K562 (cell line): ENCODE results near the gene FLT1. TPM values are rescaled to one million over a fixed set of nuclear protein-coding genes. Genes with fewer than 3 reads are reported as not detected.

Experiments
- BRD9 ChIP-seq: fragments of 450-650 bp; IDR thresholded peaks from 2 replicates; pipeline ENCODE4 v1.6.1; 2018; ENCODE audit warnings: low read depth; ENCODE audit not compliant: partially characterized antibody
- CC2D1A ChIP-seq: fragments of 450-650 bp; IDR thresholded peaks from 2 replicates; pipeline ENCODE4 v1.6.1; 2017; ENCODE audit warnings: mild to moderate bottlenecking
- CHD4 ChIP-seq: fragments of 200-600 bp; sonication (generic); IDR thresholded peaks from 3 replicates; pipeline ENCODE4 v1.6.1; 2012; ENCODE audit warnings: low read depth, mild to moderate bottlenecking, mixed read lengths, low read length, inconsistent platforms; ENCODE audit not compliant: insufficient read depth, insufficient replicate concordance, poor library complexity, severe bottlenecking
- CXXC5 ChIP-seq: fragments of 250-450 bp; sonication (Bioruptor Pico); IDR thresholded peaks from 2 replicates; pipeline ENCODE4 v1.8.0; 2022; ENCODE audit warnings: inconsistent platforms, mild to moderate bottlenecking, moderate library complexity
- HEY1 ChIP-seq: fragments of 250-450 bp; sonication (Bioruptor Pico); IDR thresholded peaks from 2 replicates; pipeline ENCODE4 v1.5.0; 2020; ENCODE audit warnings: mild to moderate bottlenecking, moderate library complexity, borderline replicate concordance
- HMGN3 ChIP-seq: IDR thresholded peaks from 2 replicates; pipeline ENCODE4 v1.6.1; 2011; ENCODE audit warnings: borderline replicate concordance, low read depth, mild to moderate bottlenecking, mixed read lengths, low read length; ENCODE audit not compliant: insufficient read length; ENCODE audit errors: extremely low read depth
- SP2 ChIP-seq: IDR thresholded peaks from 2 replicates; pipeline ENCODE4 v1.6.1; 2011; ENCODE audit warnings: mild to moderate bottlenecking, low read depth, low read length, moderate library complexity; ENCODE audit not compliant: poor library complexity, severe bottlenecking; ENCODE audit errors: extremely low read depth
- TCFL5 ChIP-seq: fragments of 250-450 bp; sonication (Bioruptor Pico); conservative IDR thresholded peaks from 2 replicates; pipeline ENCODE4 v1.6.1; 2021; ENCODE audit warnings: mild to moderate bottlenecking, moderate library complexity, matching md5 sums
- ZKSCAN1 ChIP-seq: fragments of 150-350 bp; IDR thresholded peaks from 2 replicates; pipeline ENCODE4 v1.6.1; 2016; ENCODE audit warnings: low read depth, low read length
- polyA plus RNA-seq, 8 experiments: library from polyadenylated mRNA; depleted of rRNA in 4 of 8; stranded (reverse) in 5 of 8; unstranded in 3 of 8; fragments of >200 nt; fragmentation: Nextera tagmentation in 2 of 8; fragmentation: Illumina TruSeq in 1 of 8; extraction: Ambion mirVana in 2 of 8; extraction: Trizol in 1 of 8; gene quantifications; 2 replicates each; pipeline versions ENCODE4 v1.2.1 to v1.2.3, GENCODE V29; 2011 to 2014; ENCODE audit warnings: inconsistent platforms in 1 of 8, missing spikeins in 1 of 8
- total RNA-seq, 7 experiments: library from RNA; depleted of rRNA in 6 of 7; stranded (reverse); fragments of >200 nt in 6 of 7; fragmentation: Illumina TruSeq in 2 of 7; extraction: Trizol in 2 of 7; gene quantifications; 2 replicates each; pipeline versions ENCODE4 v1.2.1 to v1.2.3, GENCODE V29; 2011 to 2021; ENCODE audit warnings: low replicate concordance in 1 of 7
- TF ChIP-seq, protein P1 (sequence below): fragments of 200-800 bp; sonication (Bioruptor generic); IDR thresholded peaks from 2 replicates; pipeline ENCODE4 v1.6.1; 2016; ENCODE audit warnings: missing genetic modification characterization, missing compliant biosample characterization
- TF ChIP-seq, protein P2 (sequence below): fragments of 250-450 bp; sonication (Bioruptor Pico); IDR thresholded peaks from 2 replicates; pipeline ENCODE4 v1.6.1; 2021; ENCODE audit warnings: mild to moderate bottlenecking
- TF ChIP-seq, protein P3 (sequence below): fragments of 450-650 bp; formaldehyde crosslinking; IDR thresholded peaks from 2 replicates; pipeline ENCODE4 v1.4.0; 2020; ENCODE audit warnings: mild to moderate bottlenecking, moderate library complexity

Gene FLT1
- total and polyA plus RNA-seq, 9 of the 15 experiments (the other 6 are each of a cell fraction or from before 2014, with no cell fraction given): 0.01 to 2.0 (median 0.22) TPM

- TF ChIP-seq, protein P1, sequence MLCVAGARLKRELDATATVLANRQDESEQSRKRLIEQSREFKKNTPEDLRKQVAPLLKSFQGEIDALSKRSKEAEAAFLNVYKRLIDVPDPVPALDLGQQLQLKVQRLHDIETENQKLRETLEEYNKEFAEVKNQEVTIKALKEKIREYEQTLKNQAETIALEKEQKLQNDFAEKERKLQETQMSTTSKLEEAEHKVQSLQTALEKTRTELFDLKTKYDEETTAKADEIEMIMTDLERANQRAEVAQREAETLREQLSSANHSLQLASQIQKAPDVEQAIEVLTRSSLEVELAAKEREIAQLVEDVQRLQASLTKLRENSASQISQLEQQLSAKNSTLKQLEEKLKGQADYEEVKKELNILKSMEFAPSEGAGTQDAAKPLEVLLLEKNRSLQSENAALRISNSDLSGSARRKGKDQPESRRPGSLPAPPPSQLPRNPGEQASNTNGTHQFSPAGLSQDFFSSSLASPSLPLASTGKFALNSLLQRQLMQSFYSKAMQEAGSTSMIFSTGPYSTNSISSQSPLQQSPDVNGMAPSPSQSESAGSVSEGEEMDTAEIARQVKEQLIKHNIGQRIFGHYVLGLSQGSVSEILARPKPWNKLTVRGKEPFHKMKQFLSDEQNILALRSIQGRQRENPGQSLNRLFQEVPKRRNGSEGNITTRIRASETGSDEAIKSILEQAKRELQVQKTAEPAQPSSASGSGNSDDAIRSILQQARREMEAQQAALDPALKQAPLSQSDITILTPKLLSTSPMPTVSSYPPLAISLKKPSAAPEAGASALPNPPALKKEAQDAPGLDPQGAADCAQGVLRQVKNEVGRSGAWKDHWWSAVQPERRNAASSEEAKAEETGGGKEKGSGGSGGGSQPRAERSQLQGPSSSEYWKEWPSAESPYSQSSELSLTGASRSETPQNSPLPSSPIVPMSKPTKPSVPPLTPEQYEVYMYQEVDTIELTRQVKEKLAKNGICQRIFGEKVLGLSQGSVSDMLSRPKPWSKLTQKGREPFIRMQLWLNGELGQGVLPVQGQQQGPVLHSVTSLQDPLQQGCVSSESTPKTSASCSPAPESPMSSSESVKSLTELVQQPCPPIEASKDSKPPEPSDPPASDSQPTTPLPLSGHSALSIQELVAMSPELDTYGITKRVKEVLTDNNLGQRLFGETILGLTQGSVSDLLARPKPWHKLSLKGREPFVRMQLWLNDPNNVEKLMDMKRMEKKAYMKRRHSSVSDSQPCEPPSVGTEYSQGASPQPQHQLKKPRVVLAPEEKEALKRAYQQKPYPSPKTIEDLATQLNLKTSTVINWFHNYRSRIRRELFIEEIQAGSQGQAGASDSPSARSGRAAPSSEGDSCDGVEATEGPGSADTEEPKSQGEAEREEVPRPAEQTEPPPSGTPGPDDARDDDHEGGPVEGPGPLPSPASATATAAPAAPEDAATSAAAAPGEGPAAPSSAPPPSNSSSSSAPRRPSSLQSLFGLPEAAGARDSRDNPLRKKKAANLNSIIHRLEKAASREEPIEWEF: no peak
- TF ChIP-seq TCFL5 (CRISPR knock-in tag): no peak
- no peak for TF ChIP-seq SP2
- TF ChIP-seq, protein P2, sequence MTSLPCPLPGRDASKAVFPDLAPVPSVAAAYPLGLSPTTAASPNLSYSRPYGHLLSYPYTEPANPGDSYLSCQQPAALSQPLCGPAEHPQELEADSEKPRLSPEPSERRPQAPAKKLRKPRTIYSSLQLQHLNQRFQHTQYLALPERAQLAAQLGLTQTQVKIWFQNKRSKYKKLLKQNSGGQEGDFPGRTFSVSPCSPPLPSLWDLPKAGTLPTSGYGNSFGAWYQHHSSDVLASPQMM: no peak
- no peak for TF ChIP-seq BRD9
- no peak for TF ChIP-seq HEY1
- TF ChIP-seq CC2D1A: no peak
- TF ChIP-seq ZKSCAN1: no peak
- TF ChIP-seq, protein P3, sequence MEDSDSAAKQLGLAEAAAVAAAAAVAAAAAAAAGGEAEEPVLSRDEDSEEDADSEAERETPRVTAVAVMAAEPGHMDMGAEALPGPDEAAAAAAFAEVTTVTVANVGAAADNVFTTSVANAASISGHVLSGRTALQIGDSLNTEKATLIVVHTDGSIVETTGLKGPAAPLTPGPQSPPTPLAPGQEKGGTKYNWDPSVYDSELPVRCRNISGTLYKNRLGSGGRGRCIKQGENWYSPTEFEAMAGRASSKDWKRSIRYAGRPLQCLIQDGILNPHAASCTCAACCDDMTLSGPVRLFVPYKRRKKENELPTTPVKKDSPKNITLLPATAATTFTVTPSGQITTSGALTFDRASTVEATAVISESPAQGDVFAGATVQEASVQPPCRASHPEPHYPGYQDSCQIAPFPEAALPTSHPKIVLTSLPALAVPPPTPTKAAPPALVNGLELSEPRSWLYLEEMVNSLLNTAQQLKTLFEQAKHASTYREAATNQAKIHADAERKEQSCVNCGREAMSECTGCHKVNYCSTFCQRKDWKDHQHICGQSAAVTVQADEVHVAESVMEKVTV: no peak
- no peak for TF ChIP-seq CHD4
- no peak for TF ChIP-seq CXXC5 (CRISPR knock-in tag)
- no peak for TF ChIP-seq HMGN3
Observed at GRCh38 chr13:28488376-28489005, 6.4 kb downstream of the FLT1 start (continued).
